ENCODE results near the gene GBX1. TPM values are rescaled to one million over a fixed set of nuclear protein-coding genes. Genes with fewer than 3 reads are reported as not detected.

GBX1 gene
- total RNA-seq, 1 experiment from 2014 or later, result not detected

GRCh38 chr7:151124899-151125399 is 42.5 kb downstream of the GBX1 start (continued):
- TF ChIP-seq PREB (CRISPR knock-in tag; IDR thresholded peaks at IDR 0.05; ENCODE audit: borderline replicate concordance), result no peak
- TF ChIP-seq CREM (CRISPR knock-in tag; IDR thresholded peaks at IDR 0.05), result no peak

DNA sequence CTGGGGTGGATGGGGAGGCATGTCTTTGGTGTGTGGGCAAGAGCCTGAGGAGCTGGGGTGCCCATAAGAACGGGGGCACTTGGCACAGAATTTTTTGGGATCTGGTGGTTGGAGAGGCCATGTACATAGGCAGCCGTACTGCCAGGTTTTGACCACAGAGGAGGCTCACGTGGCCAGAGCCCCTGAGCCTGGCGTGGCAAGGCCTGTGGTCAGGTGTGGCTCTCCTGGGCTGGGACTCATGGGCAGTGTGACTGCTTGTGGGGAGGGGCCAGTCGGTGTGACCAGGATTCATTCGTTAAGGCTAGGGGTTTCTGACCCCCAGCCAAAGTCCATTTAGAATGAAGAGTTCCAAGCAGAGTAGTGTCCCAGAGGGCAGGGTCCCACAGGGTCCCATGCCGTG is 43.0 kb downstream of the GBX1 start:
- Mint-ChIP-seq H3K27ac (no peak overlapping the region), H3K36me3 (peaks cover 30% of the 10 kb centered on the region), H3K27me3 (ENCODE audit: low read depth) (peaks cover 5% of the 10 kb centered on the region; the same call in 1 of the 2 replicates), H3K4me3 (peak overlapping the region; percentile 83), H3K9me3 (no peaks in the 10 kb centered on the region), H3K4me1 (peaks cover 31% of the 10 kb centered on the region)
- ChIA-PET POLR2A (interaction anchor here (1.0 kb wide), 1 partner anchor 48 kb away, joined by 3 read pairs; no protein-coding TSS in a partner anchor), CTCF (interaction anchor here (0.6 to 4.2 kb wide), 40 partner anchors 8 to 161 kb away, joined by 3 to 65 read pairs (median 5); partner anchors contain the start of genes ABCB8, ABCF2, ASIC3 and CHPF2)
- DNase-seq (ENCODE audit: low spot score) (no peak), ATAC-seq (no peak)
- no peak for TF ChIP-seq GABPB1 (CRISPR knock-in tag; IDR thresholded peaks at IDR 0.05)
- TF ChIP-seq PREB (CRISPR knock-in tag; IDR thresholded peaks at IDR 0.05; ENCODE audit: borderline replicate concordance), result no peak
- TF ChIP-seq GRHL2 (CRISPR knock-in tag; IDR thresholded peaks at IDR 0.05; ENCODE audit: insufficient replicate concordance, severe bottlenecking), result no peak
- TF ChIP-seq ZNF396 (CRISPR knock-in tag; IDR thresholded peaks at IDR 0.05; ENCODE audit: borderline replicate concordance), result no peak
- TF ChIP-seq ELF4 (CRISPR knock-in tag; IDR thresholded peaks at IDR 0.05; ENCODE audit: low read depth), result no peak
- no peak for TF ChIP-seq ETV6 (CRISPR knock-in tag; IDR thresholded peaks at IDR 0.05)
- TF ChIP-seq ZNF423 (CRISPR knock-in tag; IDR thresholded peaks at IDR 0.05), result no peak
- TF ChIP-seq OVOL2 (CRISPR knock-in tag; IDR thresholded peaks at IDR 0.05; ENCODE audit: borderline replicate concordance), result no peak
- TF ChIP-seq ZNF232 (CRISPR knock-in tag; IDR thresholded peaks at IDR 0.05), result no peak
- TF ChIP-seq, protein P1, sequence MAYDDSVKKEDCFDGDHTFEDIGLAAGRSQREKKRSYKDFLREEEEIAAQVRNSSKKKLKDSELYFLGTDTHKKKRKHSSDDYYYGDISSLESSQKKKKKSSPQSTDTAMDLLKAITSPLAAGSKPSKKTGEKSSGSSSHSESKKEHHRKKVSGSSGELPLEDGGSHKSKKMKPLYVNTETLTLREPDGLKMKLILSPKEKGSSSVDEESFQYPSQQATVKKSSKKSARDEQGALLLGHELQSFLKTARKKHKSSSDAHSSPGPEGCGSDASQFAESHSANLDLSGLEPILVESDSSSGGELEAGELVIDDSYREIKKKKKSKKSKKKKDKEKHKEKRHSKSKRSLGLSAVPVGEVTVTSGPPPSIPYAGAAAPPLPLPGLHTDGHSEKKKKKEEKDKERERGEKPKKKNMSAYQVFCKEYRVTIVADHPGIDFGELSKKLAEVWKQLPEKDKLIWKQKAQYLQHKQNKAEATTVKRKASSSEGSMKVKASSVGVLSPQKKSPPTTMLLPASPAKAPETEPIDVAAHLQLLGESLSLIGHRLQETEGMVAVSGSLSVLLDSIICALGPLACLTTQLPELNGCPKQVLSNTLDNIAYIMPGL (CRISPR knock-in tag; IDR thresholded peaks at IDR 0.05), result no peak
- TF ChIP-seq, protein P2, sequence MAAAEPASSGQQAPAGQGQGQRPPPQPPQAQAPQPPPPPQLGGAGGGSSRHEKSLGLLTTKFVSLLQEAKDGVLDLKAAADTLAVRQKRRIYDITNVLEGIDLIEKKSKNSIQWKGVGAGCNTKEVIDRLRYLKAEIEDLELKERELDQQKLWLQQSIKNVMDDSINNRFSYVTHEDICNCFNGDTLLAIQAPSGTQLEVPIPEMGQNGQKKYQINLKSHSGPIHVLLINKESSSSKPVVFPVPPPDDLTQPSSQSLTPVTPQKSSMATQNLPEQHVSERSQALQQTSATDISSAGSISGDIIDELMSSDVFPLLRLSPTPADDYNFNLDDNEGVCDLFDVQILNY (CRISPR knock-in tag; IDR thresholded peaks at IDR 0.05), result no peak
- TF ChIP-seq NR3C1 (CRISPR knock-in tag; conservative IDR thresholded peaks at IDR 0.05; ENCODE audit: low read depth), result no peak
- TF ChIP-seq CREM (CRISPR knock-in tag; IDR thresholded peaks at IDR 0.05), result no peak
- no peak for TF ChIP-seq MXD4 (CRISPR knock-in tag; IDR thresholded peaks at IDR 0.05; ENCODE audit: borderline replicate concordance)
- no peak for TF ChIP-seq ZBTB21 (CRISPR knock-in tag; IDR thresholded peaks at IDR 0.05; ENCODE audit: borderline replicate concordance)
- TF ChIP-seq AR (CRISPR knock-in tag; IDR thresholded peaks at IDR 0.05), result no peak
